Ovary (tissue), 9 donors: ENCODE measurements around the gene ATP13A2. TPM values are rescaled to one million over a fixed set of nuclear protein-coding genes. Genes with fewer than 3 reads are reported as not detected.

ENCODE experiments used
- DNase-seq, 5 donors: peaks; one replicate each; pipeline ENCODE4 v3.0.0-alpha.2; 2019 to 2020
- H3K27ac ChIP-seq, 2 donors: fragments of 200-600 bp; one replicate each; pipeline versions ENCODE4 v1.5.1 to v1.8.0; 2019 to 2022
- H3K27me3 ChIP-seq: fragments of 200-600 bp; one replicate; pipeline ENCODE4 v1.8.0; 2022
- H3K36me3 ChIP-seq: fragments of 200-600 bp; sonication (generic); one replicate; pipeline ENCODE4 v1.5.1; 2019
- H3K4me1 ChIP-seq: one replicate; pipeline ENCODE4 v1.8.1; 2013; ENCODE audit warnings: mild to moderate bottlenecking, moderate library complexity; ENCODE audit not compliant: insufficient read depth
- H3K4me3 ChIP-seq: fragments of 200-600 bp; sonication (generic); one replicate; pipeline ENCODE4 v1.5.1; 2017
- H3K9me3 ChIP-seq, 2 donors: fragments of 200-600 bp in 1 of 2; sonication (generic) in 1 of 2; one replicate each; pipeline versions ENCODE4 v1.5.1 to v1.8.1; 2013 to 2019; ENCODE audit warnings: mild to moderate bottlenecking in 1 of 2, moderate library complexity in 1 of 2
- EP300 ChIP-seq: sonication (generic); formaldehyde crosslinking; IDR thresholded peaks from one replicate; pipeline ENCODE4 v1.6.1; 2017; ENCODE audit warnings: antibody characterized with exemption
- POLR2A ChIP-seq: fragments of 450-650 bp; IDR thresholded peaks from one replicate; pipeline ENCODE4 v1.6.1; 2017; ENCODE audit warnings: antibody characterized with exemption, mild to moderate bottlenecking, moderate library complexity
- WGBS, 3 donors: extraction: QIAGEN DNeasy Blood & Tissue Kit in 1 of 3; methylation state at CpG; one replicate each; pipeline versions ENCODE4 v1.1.5 to v1.1.7; 2013 to 2017; 5-methylcytosine and 5-hydroxymethylcytosine counted together
- intact Hi-C, 4 donors: fragments of 100-400 bp; cut with DNase I; formaldehyde crosslinking; loops; one replicate each; pipeline versions ENCODE4 v1.11.0 to v1.15.1; 2022 to 2023
- polyA plus RNA-seq, 2 donors: library from polyadenylated mRNA; stranded (reverse); fragments of 200-250 nt in 1 of 2; fragments of 350-450 nt in 1 of 2; fragmentation: Illumina TruSeq in 1 of 2; extraction: RNeasy Lipid Tissue Mini Kit (QIAGEN cat#74804) in 1 of 2; gene quantifications; one replicate each; pipeline ENCODE4 v1.2.3, GENCODE V29; 2013 to 2014
- total RNA-seq, 7 donors: library from RNA; depleted of rRNA in 2 of 7; stranded (reverse); fragments of >200 nt in 2 of 7; fragmentation: NEBNext Ultra II Directional in 3 of 7; extraction: Animal tissue kit (Norgen Biotek cat#: 25700) in 3 of 7; gene quantifications; one replicate each; pipeline versions ENCODE4 v1.1.0 to v1.2.4, GENCODE V29; 2016 to 2023
- TF ChIP-seq, protein P1 (sequence below), 3 donors: fragments of 450-650 bp in 2 of 3; fragments of 200-600 bp in 1 of 3; IDR thresholded peaks; one replicate each; pipeline versions ENCODE4 v1.5.1 to v1.8.0; 2016 to 2022; ENCODE audit warnings: antibody characterized with exemption in 3 of 3, mild to moderate bottlenecking in 1 of 3
- donor health status: DM: no; HTN: no; CAD: no; lungs with moderate emphysema.
- donor health status: DM: no; HTN: no; CAD: no.
- donor health status: Bipolar disorder and iron deficiency.
- donor health status: DM: yes; HTN: yes; CAD: no.
- donor health status: DM: no; HTN: no; CAD: no.
- donor health status: DM: yes; HTN: yes; CAD: no.

Gene ATP13A2
- total and polyA plus RNA-seq, 9 donors = 8.8 to 24.1 (median 18.7) TPM

DNA sequence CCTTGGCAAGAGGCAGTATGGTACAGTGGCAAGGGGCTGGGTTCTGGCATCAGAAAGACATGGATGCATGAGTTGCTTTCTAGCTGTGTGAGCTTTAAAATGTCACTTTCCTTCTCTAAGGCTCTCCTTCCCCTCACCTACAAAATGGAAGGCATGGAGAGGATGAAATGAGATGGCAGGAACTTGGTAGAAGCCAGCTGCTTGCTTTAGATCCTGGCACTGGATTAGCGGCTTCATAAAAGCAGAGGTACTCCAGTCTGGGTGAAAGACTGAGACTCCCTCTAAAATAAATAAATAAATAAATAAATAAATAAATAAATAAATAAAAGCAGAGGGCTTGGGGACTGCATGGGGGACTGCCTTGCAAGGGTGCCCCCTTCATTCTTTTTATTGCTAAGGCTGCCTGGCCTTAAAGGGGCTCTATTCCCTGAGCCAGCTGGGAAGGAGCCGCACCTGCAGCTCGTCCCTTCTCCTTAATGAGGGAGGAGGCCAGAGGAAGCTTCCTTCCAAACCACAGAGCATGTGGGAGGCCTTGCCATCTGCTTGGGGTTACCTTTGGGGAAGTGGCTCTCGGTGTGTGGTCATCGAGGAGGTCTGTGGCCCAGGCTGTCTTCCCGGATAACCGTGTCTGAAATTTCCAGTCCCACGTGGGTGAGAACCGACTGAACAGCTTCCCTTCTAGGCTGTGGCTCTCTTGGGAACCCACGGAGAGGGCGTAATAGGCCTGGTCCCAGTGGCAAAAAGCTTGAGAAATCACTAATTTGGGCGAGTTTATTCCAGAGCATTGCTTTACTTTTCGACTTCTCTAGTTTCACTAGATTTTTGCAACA is 2.0 kb upstream of the ATP13A2 start:
- intact Hi-C loops = no loop called here
- no peaks in the 10 kb centered on the region for H3K36me3 ChIP-seq
- H3K4me3 ChIP-seq = no peak overlapping the region
- H3K27me3 ChIP-seq = no peaks in the 10 kb centered on the region
- TF ChIP-seq, protein P1, sequence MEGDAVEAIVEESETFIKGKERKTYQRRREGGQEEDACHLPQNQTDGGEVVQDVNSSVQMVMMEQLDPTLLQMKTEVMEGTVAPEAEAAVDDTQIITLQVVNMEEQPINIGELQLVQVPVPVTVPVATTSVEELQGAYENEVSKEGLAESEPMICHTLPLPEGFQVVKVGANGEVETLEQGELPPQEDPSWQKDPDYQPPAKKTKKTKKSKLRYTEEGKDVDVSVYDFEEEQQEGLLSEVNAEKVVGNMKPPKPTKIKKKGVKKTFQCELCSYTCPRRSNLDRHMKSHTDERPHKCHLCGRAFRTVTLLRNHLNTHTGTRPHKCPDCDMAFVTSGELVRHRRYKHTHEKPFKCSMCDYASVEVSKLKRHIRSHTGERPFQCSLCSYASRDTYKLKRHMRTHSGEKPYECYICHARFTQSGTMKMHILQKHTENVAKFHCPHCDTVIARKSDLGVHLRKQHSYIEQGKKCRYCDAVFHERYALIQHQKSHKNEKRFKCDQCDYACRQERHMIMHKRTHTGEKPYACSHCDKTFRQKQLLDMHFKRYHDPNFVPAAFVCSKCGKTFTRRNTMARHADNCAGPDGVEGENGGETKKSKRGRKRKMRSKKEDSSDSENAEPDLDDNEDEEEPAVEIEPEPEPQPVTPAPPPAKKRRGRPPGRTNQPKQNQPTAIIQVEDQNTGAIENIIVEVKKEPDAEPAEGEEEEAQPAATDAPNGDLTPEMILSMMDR (IDR thresholded peaks at IDR 0.05) = no peak
- no peak for TF ChIP-seq POLR2A
- no peak for TF ChIP-seq EP300
- 52 to 61% (median 52%) methylated on average over 13 of the region's 13 CpGs for WGBS, 3 donors
- peak in 1 of 5 donors; percentile 16 for DNase-seq
- no peak overlapping the region for H3K27ac ChIP-seq
- H3K9me3 ChIP-seq = no peaks in the 10 kb centered on the region
- H3K4me1 ChIP-seq = peaks cover 12% of the 10 kb centered on the region

DNA sequence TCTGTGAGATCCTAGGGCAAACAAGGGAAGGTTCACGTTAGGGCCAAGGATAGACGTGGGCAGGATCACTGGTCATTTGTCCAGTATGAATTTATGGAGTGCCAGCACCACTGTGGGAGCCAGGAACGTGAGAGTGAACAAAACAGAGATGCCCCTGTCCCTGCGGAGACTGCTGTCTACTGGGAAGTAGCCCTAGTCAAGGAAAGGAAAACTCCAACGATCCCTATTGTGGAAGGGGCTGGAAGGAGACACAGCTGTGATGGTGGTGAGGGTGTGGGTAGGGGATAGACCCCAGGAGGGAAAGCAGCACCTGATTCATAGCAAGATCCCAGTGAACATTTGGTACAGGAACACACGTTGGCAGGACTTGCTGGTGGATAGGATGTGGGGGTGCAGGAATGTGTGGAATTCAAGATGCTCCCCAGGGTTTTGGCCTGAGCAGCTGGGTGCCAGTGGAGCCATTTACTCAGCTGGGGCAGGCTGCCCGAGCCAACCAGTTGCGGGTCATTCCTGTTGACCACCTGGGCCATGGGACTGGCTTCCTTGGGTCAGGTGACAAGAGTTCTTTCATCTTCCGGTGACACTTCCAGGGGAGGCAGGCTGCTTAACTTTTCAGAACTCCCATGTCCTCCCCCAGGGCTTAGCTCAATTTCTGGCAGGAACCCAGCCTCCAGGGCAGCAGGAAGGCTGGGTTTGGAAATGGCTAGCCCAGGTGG is 1.2 kb upstream of the ATP13A2 start:
- no peaks in the 10 kb centered on the region for H3K9me3 ChIP-seq
- no peaks in the 10 kb centered on the region for H3K36me3 ChIP-seq
- 54 to 68% (median 56%) methylated on average over 9 of the region's 9 CpGs for WGBS, 3 donors
- H3K27me3 ChIP-seq = no peaks in the 10 kb centered on the region
- intact Hi-C loops = no loop called here
- peaks cover 12% of the 10 kb centered on the region for H3K4me1 ChIP-seq
- H3K4me3 ChIP-seq = no peak overlapping the region
- no peak overlapping the region for H3K27ac ChIP-seq
- peak in 1 of 5 donors; percentile 35 for DNase-seq
- no peak for TF ChIP-seq POLR2A
- TF ChIP-seq, protein P1 (IDR thresholded peaks at IDR 0.05) = no peak
- TF ChIP-seq EP300 = no peak

DNA sequence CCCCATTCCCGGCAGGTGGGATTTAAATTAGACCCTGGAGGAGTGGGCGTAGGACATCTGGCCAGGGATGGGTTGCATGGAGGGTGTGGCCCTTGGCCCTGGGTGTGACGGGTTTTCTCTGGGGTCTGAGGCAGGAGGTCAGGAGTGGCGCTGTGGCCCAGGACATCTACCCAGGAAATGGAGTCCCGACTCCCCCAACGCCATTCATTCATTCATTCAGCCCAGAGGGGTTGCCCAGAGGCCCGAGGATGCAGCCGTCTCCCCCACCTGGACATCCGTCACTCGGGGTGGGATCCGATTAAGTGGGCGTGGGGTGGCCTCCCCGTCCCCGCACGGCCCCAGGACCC is 663 bp downstream of the ATP13A2 start:
- 2 to 8% (median 2%) methylated on average over 6 to 15 of the region's 15 CpGs for WGBS, 3 donors
- Histone ChIP-seq H3K4me1 (peaks cover 12% of the 10 kb centered on the region), H3K27me3 (no peaks in the 10 kb centered on the region), H3K36me3 (no peaks in the 10 kb centered on the region), H3K27ac (no peak overlapping the region), H3K9me3 (no peaks in the 10 kb centered on the region), H3K4me3 (peak overlapping the region; percentile 62)
- intact Hi-C loops = no loop called here
- no peak for TF ChIP-seq POLR2A
- TF ChIP-seq, protein P1 (IDR thresholded peaks at IDR 0.05) = no peak
- no peak for TF ChIP-seq EP300
- DNase-seq = no peak

DNA sequence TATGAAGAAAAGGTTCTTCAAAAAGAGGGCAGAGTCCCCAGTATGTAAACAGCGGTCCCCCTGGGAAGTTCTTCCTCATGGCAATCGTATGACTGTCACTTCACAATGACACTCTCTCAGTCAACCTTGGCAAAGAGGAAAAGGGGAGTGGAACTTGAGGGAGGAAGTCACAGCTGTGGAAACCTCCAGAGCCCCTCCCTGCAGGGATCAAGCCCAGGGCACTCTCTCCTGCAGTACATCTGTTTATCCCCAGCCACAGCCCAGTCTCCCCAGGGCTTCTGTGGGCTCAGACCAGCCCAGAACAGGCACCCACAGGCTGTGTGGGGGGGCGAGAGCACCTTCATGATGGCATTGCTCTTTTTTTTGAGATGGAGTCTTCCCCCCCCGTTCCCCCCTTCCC is 2.0 kb downstream of the ATP13A2 start:
- 64 to 92% (median 85%) methylated on average over 4 of the region's 4 CpGs for WGBS, 3 donors
- Histone ChIP-seq H3K27ac (no peak overlapping the region), H3K9me3 (no peaks in the 10 kb centered on the region), H3K4me3 (no peak overlapping the region), H3K4me1 (peaks cover 12% of the 10 kb centered on the region), H3K27me3 (no peaks in the 10 kb centered on the region), H3K36me3 (no peaks in the 10 kb centered on the region)
- DNase-seq = no peak
- no peak for TF ChIP-seq EP300
- TF ChIP-seq, protein P1 (IDR thresholded peaks at IDR 0.05) = no peak
- no peak for TF ChIP-seq POLR2A
- intact Hi-C loops = no loop called here
